ENCODE data around the gene E4F1.

The E4F1 gene

GRCh38 chr16:2275476-2276367 lies 52.3 kb downstream of the E4F1 start:
- no peak for DNase-seq

DNA sequence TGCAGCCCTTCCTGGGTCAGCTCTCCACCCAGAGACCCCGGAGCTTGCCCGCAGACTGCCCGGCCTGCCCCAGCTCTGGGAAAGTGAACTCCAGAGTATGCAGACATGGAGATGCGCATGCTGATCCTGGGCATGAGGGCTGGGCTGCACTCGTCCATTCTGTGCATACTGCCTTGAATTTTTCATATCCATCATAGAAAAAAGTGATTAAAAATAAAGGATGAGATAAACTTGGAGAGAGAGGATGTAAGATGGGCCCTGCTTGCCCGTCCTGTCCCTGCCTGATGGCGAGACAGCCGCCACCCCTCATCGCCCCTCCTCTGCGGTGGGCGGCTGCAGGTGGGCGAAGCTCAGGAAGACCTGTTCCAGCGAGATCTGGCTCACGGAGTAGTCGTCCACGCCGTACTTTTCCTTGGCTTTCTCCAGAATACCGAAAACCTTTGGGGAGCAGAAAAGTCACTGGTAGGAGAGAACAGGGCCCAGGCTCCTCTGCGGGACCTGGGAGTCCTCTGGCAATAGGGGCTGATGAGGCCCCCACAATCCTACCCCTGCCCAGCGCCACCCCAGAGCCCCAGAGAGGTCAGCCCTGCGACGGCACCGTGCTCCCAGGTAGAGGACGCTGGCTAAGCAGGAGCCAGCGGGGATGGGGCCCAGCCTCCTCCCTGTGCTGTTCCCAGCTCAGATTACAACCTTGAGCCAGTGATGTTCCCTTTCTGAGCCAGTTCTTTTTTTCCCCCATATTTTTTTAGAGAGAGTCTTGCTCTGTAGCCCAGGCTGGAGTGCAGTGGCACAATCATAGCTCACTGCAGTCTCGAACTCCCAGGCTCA lies 53.2 kb downstream of the E4F1 start:
- no peak for DNase-seq

GRCh38 chr16:2277466-2278271 lies 54.3 kb downstream of the E4F1 start:
- DNase-seq = no peak

DNA sequence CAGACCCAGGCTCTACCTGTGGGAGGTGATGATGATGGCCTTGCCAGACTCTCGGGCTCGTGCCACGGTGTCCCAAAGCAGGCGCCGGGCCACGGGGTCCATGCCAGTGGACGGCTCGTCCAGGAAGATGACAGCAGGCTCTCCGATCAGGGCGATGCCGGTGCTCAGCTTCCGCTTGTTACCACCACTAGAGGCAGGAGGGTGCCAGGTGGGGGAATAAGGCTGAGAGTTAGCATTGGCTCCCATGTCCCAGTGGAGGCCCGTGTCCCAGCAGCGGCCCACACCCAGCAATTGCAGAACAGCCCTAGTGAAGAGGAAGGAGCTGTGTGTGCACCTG lies 54.8 kb downstream of the E4F1 start:
- no peak for DNase-seq

- no peak for DNase-seq
Observed at GRCh38 chr16:2278956-2279800, 55.8 kb downstream of the E4F1 start.

GRCh38 chr16:2280461-2280860 lies 57.1 kb downstream of the E4F1 start:
- no peak for DNase-seq

DNA sequence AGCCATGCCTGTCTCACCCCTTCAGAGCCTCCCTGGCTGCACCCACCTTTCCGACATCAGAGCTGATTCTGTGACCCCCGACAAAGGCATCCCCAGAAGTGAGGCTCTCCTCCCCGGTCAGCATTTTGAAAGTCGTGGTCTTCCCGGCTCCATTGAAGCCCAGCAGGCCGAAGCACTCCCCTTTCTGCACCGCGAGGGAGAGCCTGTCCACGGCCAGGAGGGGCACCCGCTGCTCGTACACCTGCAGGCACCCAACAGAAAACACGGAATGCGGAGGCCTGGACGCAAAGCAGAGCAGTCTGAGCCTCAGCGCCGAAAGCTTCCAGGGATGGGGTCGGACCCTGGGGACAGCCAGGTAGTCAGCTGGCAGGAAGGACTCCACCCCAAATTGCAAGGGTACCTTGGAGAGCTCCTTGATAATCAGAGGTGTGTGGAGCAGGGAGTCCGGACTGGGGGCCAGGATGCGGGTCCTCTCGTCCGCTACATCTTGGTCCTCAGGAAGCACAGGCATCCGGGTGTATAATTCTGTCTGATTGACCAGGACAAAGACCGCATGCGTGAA lies 57.7 kb downstream of the E4F1 start:
- no peak for DNase-seq

DNA sequence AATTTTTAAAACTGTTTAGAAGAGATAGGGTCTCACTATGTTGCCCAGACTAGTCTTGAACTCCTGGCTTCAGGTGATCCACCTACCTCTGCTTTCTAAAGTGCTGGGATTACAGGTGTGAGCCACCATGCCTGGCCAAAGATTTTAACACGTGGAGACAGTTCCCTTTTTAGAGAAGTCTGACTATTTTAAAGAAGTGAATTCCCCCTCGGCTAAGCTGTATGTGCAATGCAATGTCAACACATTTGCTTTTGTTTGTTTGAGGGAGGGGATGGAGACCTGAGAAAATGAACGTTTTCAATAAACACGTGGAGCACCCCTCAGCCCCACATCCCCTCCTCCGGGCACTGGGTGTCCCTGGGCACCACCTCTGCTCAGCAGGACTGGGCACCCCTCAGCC lies 58.9 kb downstream of the E4F1 start:
- no peak for DNase-seq

GRCh38 chr16:2282866-2283555 lies 59.6 kb downstream of the E4F1 start:
- DNase-seq = no peak

DNA sequence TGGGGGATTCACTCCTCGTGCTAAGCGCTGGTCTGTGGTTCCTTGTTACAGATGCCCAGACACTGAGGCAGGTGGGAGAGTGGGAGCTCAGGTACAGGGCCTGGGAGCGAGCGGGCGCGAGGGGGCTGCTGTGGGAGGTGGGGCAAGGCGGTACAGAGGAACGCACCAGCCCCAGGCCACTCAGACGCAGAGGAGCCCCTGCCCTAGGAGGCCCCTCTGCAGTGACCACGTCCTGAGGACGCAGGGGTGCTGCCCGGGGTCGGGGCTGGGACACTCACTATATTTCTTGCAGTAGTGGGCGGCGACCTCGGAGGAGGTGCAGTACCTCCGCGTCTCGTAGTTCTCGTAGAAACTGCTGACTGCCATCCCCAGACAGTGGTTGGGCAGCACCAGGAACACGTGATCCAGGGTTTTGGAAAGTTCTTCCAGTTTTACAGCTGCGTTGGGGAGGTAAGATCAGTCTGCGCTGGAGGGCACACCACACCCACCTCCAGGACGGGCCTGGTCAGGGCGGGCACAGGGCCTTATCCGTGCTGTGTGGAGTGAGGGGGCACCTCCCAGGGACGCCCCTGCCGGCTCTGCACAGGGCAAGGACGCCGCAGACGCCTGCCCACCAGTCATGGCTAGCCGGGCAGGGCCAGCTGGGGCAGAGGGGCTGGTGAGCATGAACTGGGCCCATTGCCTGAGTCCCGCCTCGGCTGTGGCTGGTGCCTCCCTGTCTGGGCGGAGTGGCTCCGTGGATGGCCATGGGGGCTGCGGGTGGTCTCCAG lies 60.8 kb downstream of the E4F1 start:
- no peak for DNase-seq

DNA sequence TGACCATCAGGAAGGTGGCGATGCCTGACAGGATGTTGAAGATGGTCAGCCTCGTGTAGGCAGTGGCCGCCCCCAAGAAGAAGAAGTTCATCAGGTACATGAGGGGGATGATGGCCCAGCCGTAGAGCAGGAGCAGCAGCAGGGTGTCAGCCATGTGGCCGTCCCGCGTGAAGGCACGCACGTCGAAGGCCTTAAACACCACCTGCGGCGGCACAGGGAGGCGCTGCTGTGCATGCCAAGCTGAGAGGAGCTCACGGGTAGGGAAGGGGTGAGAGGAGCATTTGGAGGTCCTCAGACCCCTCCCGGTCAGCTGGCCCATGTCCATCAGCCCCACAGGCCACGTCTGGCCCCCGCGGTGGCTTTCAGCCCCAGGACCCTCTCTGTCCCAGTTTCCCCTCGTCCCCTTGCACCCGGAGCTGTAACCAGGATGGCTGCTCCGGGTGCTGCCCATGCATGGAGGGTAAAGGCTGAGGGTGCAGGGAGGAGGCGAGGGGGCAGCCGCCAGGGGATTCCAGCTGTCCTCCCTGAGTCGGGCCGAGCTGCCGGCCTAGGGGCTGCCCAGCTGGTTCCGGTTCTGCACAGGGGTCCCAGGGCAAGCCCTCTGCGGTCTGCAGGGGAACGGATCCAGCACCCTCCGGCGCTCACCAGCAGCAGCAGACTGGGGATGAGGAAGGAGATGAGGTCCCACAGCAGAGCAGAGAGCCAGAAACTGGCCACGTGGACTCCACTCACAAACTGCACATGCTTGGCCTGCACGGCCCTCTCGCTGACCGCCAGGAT lies 61.6 kb downstream of the E4F1 start:
- DNase-seq = no peak
